Effector memory CD8-positive, alpha-beta T cell (primary cell): ENCODE data around the gene PTCRA.

Experiments
- ATAC-seq: fragments of 150-1000 bp; cut with Tn5 transposase; replicated peaks from 2 replicates; pipeline ENCODE4 v1.10.0; 2021; ENCODE audit warnings: mild to moderate bottlenecking, moderate library complexity
- DNase-seq, 3 experiments: peaks; one replicate each; pipeline ENCODE4 v3.0.0; 2021
- H3K27ac Mint-ChIP-seq, 2 donors: one replicate each; pipeline ENCODE4 v1.8.0; 2022; ENCODE audit warnings: mild to moderate bottlenecking in 2 of 2, mixed read lengths in 2 of 2, moderate library complexity in 2 of 2
- H3K27me3 Mint-ChIP-seq, 2 donors: one replicate each; pipeline ENCODE4 v1.8.0; 2022; ENCODE audit warnings: mixed read lengths in 2 of 2
- H3K36me3 Mint-ChIP-seq: one replicate; pipeline ENCODE4 v1.8.0; 2022; ENCODE audit warnings: mild to moderate bottlenecking, moderate library complexity, mixed read lengths; ENCODE audit not compliant: insufficient read depth
- H3K4me1 Mint-ChIP-seq, 2 donors: one replicate each; pipeline ENCODE4 v1.8.0; 2022; ENCODE audit warnings: low read depth in 2 of 2, mixed read lengths in 2 of 2
- H3K4me3 Mint-ChIP-seq, 2 donors: one replicate each; pipeline ENCODE4 v1.8.0; 2022; ENCODE audit warnings: mild to moderate bottlenecking in 2 of 2, mixed read lengths in 2 of 2, moderate library complexity in 2 of 2
- H3K9me3 Mint-ChIP-seq, 2 donors: one replicate each; pipeline ENCODE4 v1.8.0; 2022; ENCODE audit warnings: mixed read lengths in 2 of 2

PTCRA gene

GRCh38 chr6:42962502-42963178 lies 46.8 kb downstream of the PTCRA start:
- Mint-ChIP-seq H3K4me3 (no peak overlapping the region), H3K36me3 (peaks cover 8% of the 10 kb centered on the region), H3K27me3 (no peaks in the 10 kb centered on the region), H3K4me1 (peaks cover 0 to 12% of the 10 kb centered on the region in 2 donors), H3K27ac (no peak overlapping the region), H3K9me3 (no peaks in the 10 kb centered on the region)
- no peak for DNase-seq
- ATAC-seq: no peak

- ATAC-seq: no peak
Measured at GRCh38 chr6:42963179-42963854, 47.5 kb downstream of the PTCRA start.

GRCh38 chr6:42963855-42964605 lies 48.2 kb downstream of the PTCRA start:
- no peaks in the 10 kb centered on the region for H3K27me3 Mint-ChIP-seq
- H3K36me3 Mint-ChIP-seq: peaks cover 8% of the 10 kb centered on the region
- H3K9me3 Mint-ChIP-seq: no peaks in the 10 kb centered on the region
- peaks cover 0 to 12% of the 10 kb centered on the region in 2 donors for H3K4me1 Mint-ChIP-seq
- no peak for ATAC-seq
- no peak overlapping the region for H3K4me3 Mint-ChIP-seq
- H3K27ac Mint-ChIP-seq: peak overlapping the region in 1 of 2 donors; percentile 53
- no peak for DNase-seq

More at GRCh38 chr6:42963179-42963854, 47.5 kb downstream of the PTCRA start:
- Mint-ChIP-seq H3K27me3 (no peaks in the 10 kb centered on the region), H3K9me3 (no peaks in the 10 kb centered on the region), H3K27ac (no peak overlapping the region), H3K4me1 (peaks cover 0 to 12% of the 10 kb centered on the region in 2 donors), H3K36me3 (peaks cover 8% of the 10 kb centered on the region), H3K4me3 (no peak overlapping the region)
- DNase-seq: no peak

GRCh38 chr6:42966571-42966970 lies 50.7 kb downstream of the PTCRA start:
- Mint-ChIP-seq H3K36me3 (peaks cover 8% of the 10 kb centered on the region), H3K4me1 (peaks cover 3 to 4% of the 10 kb centered on the region in 2 donors), H3K4me3 (no peak overlapping the region), H3K9me3 (no peaks in the 10 kb centered on the region), H3K27ac (peak overlapping the region in 1 of 2 donors; percentile 65), H3K27me3 (no peaks in the 10 kb centered on the region)
- ATAC-seq (no peak), DNase-seq (no peak)

GRCh38 chr6:42967228-42967627 lies 51.4 kb downstream of the PTCRA start:
- DNase-seq (no peak), ATAC-seq (no peak)
- Mint-ChIP-seq H3K4me3 (no peak overlapping the region), H3K4me1 (peaks cover 4 to 6% of the 10 kb centered on the region in 2 donors), H3K27me3 (no peaks in the 10 kb centered on the region), H3K27ac (no peak overlapping the region), H3K36me3 (peaks cover 5% of the 10 kb centered on the region), H3K9me3 (no peaks in the 10 kb centered on the region)

- peaks cover 5% of the 10 kb centered on the region for H3K36me3 Mint-ChIP-seq
- no peaks in the 10 kb centered on the region for H3K27me3 Mint-ChIP-seq
- no peaks in the 10 kb centered on the region for H3K9me3 Mint-ChIP-seq
- peaks cover 4 to 6% of the 10 kb centered on the region in 2 donors for H3K4me1 Mint-ChIP-seq
- no peak for DNase-seq
- H3K4me3 Mint-ChIP-seq: no peak overlapping the region
- no peak for ATAC-seq
- H3K27ac Mint-ChIP-seq: peak overlapping the region in 1 of 2 donors; percentile 28
Measured at GRCh38 chr6:42968126-42968701, 52.4 kb downstream of the PTCRA start.

GRCh38 chr6:42968783-42969182 lies 52.9 kb downstream of the PTCRA start:
- no peak overlapping the region for H3K4me3 Mint-ChIP-seq
- ATAC-seq: no peak
- peaks cover 5% of the 10 kb centered on the region for H3K36me3 Mint-ChIP-seq
- no peaks in the 10 kb centered on the region for H3K27me3 Mint-ChIP-seq
- no peak for DNase-seq
- no peak overlapping the region for H3K27ac Mint-ChIP-seq
- H3K4me1 Mint-ChIP-seq: peaks cover 4 to 7% of the 10 kb centered on the region in 2 donors
- H3K9me3 Mint-ChIP-seq: no peaks in the 10 kb centered on the region

DNA sequence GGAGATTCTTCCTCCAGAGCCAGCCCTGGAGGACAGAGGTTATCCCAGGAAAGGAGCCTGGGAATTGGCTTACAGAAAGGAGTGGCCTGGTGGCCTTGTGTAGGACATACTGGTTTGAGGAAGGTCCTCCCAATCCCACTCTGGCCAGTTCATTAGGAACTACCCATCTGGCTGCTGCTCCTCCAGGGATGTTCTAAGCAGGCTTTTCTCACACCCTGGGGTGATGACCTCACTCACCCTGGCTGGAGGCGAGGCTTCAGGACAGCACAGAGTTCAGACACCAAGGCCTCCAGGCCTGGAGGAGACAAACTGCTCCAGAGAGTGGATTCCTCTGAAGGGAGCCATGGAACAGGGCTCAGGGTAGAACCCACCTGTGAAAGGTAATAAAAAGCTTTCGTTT lies 53.6 kb downstream of the PTCRA start:
- DNase-seq: no peak
- Mint-ChIP-seq H3K36me3 (peaks cover 4% of the 10 kb centered on the region), H3K27ac (no peak overlapping the region), H3K4me1 (peaks cover 4 to 9% of the 10 kb centered on the region in 2 donors), H3K9me3 (no peaks in the 10 kb centered on the region), H3K4me3 (no peak overlapping the region), H3K27me3 (no peaks in the 10 kb centered on the region)
- no peak for ATAC-seq

DNA sequence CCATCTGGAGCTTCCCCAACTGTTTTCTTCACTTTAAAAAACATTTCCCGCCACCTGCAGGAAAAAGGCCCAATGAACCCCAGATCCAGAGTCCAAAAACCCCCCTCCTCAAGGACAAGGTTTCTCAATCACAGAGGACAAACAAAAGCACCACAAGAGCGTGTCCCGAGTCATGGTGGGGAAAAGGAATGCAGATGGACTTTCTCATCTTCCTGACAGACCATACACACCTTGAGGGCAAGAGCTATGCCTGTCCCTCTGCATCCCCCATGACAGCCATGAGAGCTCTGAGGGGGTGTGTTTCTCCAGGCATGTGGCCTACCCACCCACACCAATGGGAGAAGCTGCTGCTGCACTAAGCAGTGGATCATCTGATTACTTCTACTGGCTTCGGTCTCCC lies 54.1 kb downstream of the PTCRA start:
- H3K27ac Mint-ChIP-seq: no peak overlapping the region
- no peaks in the 10 kb centered on the region for H3K27me3 Mint-ChIP-seq
- peaks cover 4 to 9% of the 10 kb centered on the region in 2 donors for H3K4me1 Mint-ChIP-seq
- no peak overlapping the region for H3K4me3 Mint-ChIP-seq
- no peaks in the 10 kb centered on the region for H3K9me3 Mint-ChIP-seq
- DNase-seq (no peak), ATAC-seq (no peak)
- H3K36me3 Mint-ChIP-seq: no peaks in the 10 kb centered on the region

DNA sequence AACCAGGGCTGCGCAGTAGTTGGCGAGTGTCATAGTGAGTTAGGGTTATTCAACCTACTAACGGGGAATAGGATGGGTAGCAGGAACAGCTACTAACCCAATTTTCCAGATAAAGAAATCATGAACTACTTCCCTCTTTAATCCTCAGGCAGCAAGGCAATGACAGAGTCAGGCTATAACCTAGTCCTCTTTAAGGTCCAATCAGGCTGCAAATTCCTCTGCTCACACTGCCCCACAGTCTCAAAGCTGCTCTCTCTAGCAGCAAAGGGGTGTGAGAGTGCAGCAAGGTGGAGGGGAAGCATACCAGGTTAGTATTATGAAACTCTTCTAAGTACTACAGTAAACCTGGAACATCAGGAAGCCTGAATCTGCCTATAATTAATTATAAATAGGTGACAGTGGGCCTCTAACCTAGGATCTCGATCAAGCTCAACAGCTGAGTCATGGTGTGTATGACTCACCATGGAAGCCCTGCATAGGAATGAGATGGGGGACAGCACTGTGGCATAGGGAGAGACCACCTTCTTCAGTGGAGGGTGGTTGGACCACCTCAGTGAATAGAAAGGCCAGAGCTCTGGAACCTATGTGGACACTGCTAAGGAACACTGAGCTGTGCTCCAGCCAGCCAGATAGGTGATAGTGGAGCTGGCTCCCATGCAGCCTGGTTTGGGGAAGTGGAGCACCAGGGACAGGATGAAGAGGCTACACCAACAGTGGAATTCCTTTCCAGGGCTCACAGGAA lies 55.2 kb downstream of the PTCRA start:
- ATAC-seq: no peak
- peak overlapping the region in 1 of 2 donors; percentile 44 for H3K27ac Mint-ChIP-seq

DNA sequence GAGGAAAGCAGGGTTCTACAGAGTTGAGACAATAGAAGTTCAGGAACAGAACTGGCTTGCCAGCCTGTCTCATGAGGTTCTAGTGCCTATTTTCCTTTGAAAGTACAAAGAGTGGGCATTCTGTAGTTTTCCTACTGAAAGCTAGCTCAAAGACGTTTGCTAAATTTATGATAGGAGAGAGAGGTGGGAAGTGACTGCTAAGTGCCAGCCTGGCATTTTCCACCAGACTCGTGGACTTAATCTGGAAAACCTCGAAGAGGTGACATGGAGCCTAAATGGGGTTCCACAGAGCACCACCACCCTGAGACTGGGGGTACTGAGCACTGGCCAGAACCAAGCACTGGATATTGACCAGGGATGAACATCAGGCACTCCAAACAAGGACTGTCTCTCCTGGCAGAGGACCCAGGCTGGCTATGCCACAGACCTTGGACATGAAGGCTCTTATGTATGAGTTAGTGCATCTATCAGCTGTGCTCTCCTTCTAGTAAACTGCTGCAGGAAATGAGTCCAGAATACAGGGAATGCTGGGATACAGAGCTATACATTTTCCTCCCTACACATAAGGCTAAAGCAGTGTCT lies 56.0 kb downstream of the PTCRA start:
- H3K27me3 Mint-ChIP-seq: no peaks in the 10 kb centered on the region
- H3K9me3 Mint-ChIP-seq: no peaks in the 10 kb centered on the region
- H3K27ac Mint-ChIP-seq: peak overlapping the region in 1 of 2 donors; percentile 44

More for the DNA sequence above, 55.2 kb downstream of the PTCRA start:
- Mint-ChIP-seq H3K4me1 (peaks cover 9 to 10% of the 10 kb centered on the region in 2 donors), H3K27me3 (no peaks in the 10 kb centered on the region), H3K4me3 (no peak overlapping the region), H3K9me3 (no peaks in the 10 kb centered on the region), H3K36me3 (no peaks in the 10 kb centered on the region)
- DNase-seq: no peak

DNA sequence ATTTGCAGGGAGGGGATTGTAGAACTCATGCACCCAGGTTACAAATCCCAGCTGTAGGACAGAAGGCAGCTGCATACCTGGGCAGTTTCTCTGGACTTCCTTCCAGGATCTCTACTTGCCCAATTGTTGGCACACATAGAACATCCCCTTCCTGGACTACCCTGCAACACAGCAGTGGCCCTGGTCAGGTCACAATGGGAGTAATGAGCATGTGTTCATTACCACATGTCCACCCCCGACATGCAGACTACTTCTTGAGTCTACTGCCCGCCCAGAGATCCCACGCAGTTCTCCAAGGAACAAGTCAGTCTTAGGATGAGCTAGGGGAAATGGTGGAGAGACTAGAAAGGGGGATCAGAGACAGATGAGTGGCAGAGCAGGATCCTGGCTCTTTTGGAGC lies 58.1 kb downstream of the PTCRA start:
- H3K36me3 Mint-ChIP-seq: peaks cover 11% of the 10 kb centered on the region
- no peaks in the 10 kb centered on the region for H3K9me3 Mint-ChIP-seq
- no peaks in the 10 kb centered on the region for H3K27me3 Mint-ChIP-seq
- peaks cover 21 to 24% of the 10 kb centered on the region in 2 donors for H3K4me1 Mint-ChIP-seq
- H3K27ac Mint-ChIP-seq: no peak overlapping the region
- no peak for ATAC-seq
- DNase-seq: no peak
- no peak overlapping the region for H3K4me3 Mint-ChIP-seq

More for the DNA sequence above, 56.0 kb downstream of the PTCRA start:
- Mint-ChIP-seq H3K4me1 (peaks cover 12 to 13% of the 10 kb centered on the region in 2 donors), H3K36me3 (no peaks in the 10 kb centered on the region), H3K4me3 (no peak overlapping the region)
- ATAC-seq (no peak), DNase-seq (no peak)
